Measurements from ENCODE around the gene DNMBP. TPM values are rescaled to one million over a fixed set of nuclear protein-coding genes. Genes with fewer than 3 reads are reported as not detected.
"Not testable (repeated sequence)": the region's sequence is repeated elsewhere in the genome, so short reads cannot be mapped to it uniquely, and the experiment has no call there.

Gene DNMBP
- total and polyA plus RNA-seq, 4 experiments from 2014 or later = 1.4 to 4.0 (median 3.8) TPM; not detected in 1

GRCh38 chr10:99996671-99997648 lies 12.8 kb downstream of the DNMBP start:
- intact Hi-C loops (cut with micrococcal nuclease) = no loop called here
- Mint-ChIP-seq H3K27me3 (no peaks in the 10 kb centered on the region), H3K9me3 (no peaks in the 10 kb centered on the region), H3K4me1 (peaks cover 10 to 21% (median 16%) of the 10 kb centered on the region in 4 donors), H3K4me3 (no peak overlapping the region), H3K27ac (no peak overlapping the region), H3K36me3 (peaks cover 0 to 9% of the 10 kb centered on the region in 2 donors)
- Histone ChIP-seq H3K4me3 (ENCODE audit: low read length in 2 of 2) (no peak overlapping the region), H3K27me3 (ENCODE audit: insufficient read depth, low read length) (no peaks in the 10 kb centered on the region), H3K9me3 (ENCODE audit: control insufficient read depth in 1 of 2, low read length in 2 of 2) (no peaks in the 10 kb centered on the region), H3K27ac (ENCODE audit: low read depth, low read length) (no peak overlapping the region), H3K4me1 (ENCODE audit: insufficient read depth, low read length) (peaks cover 15% of the 10 kb centered on the region), H3K36me3 (ENCODE audit: insufficient read depth, low read length) (no peaks in the 10 kb centered on the region)
- ChIA-PET POLR2A (ENCODE audit: partially characterized antibody) (no interaction called here), CTCF (ENCODE audit: partially characterized antibody) (interaction anchor here (0.7 to 1.1 kb wide), 3 partner anchors 12 to 151 kb away, joined by 3 to 4 read pairs (median 3); partner anchors contain the start of gene DNMBP)
- no peak for DNase-seq

GRCh38 chr10:99995713-99996112 lies 14.0 kb downstream of the DNMBP start:
- Histone ChIP-seq H3K4me3 (ENCODE audit: low read length in 2 of 2) (no peak overlapping the region), H3K36me3 (ENCODE audit: insufficient read depth, low read length) (no peaks in the 10 kb centered on the region), H3K9me3 (ENCODE audit: control insufficient read depth in 1 of 2, low read length in 2 of 2) (no peaks in the 10 kb centered on the region), H3K27ac (ENCODE audit: low read depth, low read length) (no peak overlapping the region), H3K27me3 (ENCODE audit: insufficient read depth, low read length) (no peaks in the 10 kb centered on the region), H3K4me1 (ENCODE audit: insufficient read depth, low read length) (peaks cover 15% of the 10 kb centered on the region)
- ChIA-PET POLR2A (ENCODE audit: partially characterized antibody) (no interaction called here), CTCF (ENCODE audit: partially characterized antibody) (no interaction called here)
- no peak overlapping the region for H3K27ac Mint-ChIP-seq
- H3K27me3 Mint-ChIP-seq = no peaks in the 10 kb centered on the region
- no peak overlapping the region for H3K4me3 Mint-ChIP-seq
- no peaks in the 10 kb centered on the region for H3K9me3 Mint-ChIP-seq
- intact Hi-C loops (cut with micrococcal nuclease) = no loop called here
- peaks cover 10 to 21% (median 16%) of the 10 kb centered on the region in 4 donors for H3K4me1 Mint-ChIP-seq
- no peak for DNase-seq
- H3K36me3 Mint-ChIP-seq = peaks cover 0 to 9% of the 10 kb centered on the region in 2 donors

DNA sequence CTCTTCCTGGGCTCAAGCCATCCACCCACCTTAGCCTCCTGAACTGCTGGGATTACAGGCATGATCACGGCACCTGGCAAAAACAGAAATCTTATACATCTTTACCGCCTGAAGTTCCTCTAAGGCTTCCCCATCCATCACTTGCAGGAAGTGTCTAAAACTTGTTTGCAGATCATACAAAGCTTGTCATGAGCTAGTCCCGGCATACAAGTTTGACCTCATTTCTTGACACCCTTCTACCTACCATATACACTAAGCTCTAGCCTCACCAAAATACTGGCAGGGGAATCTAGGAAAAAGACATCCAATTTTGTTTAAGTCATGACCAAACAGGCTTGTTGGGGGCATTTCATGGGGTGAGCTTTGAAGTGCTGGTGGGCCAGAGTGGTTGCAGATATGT lies 14.5 kb downstream of the DNMBP start:
- peaks cover 10 to 21% (median 16%) of the 10 kb centered on the region in 4 donors for H3K4me1 Mint-ChIP-seq
- H3K27ac ChIP-seq (ENCODE audit: low read depth, low read length) = no peak overlapping the region
- no peaks in the 10 kb centered on the region for H3K27me3 Mint-ChIP-seq
- POLR2A ChIA-PET (ENCODE audit: partially characterized antibody) = no interaction called here
- H3K4me1 ChIP-seq (ENCODE audit: insufficient read depth, low read length) = peaks cover 15% of the 10 kb centered on the region
- H3K4me3 Mint-ChIP-seq = peak overlapping the region in 2 of 8 donors; percentile 19 to 51
- H3K27ac Mint-ChIP-seq = no peak overlapping the region
- no peak overlapping the region for H3K4me3 ChIP-seq (ENCODE audit: low read length in 2 of 2)
- no peaks in the 10 kb centered on the region for H3K9me3 ChIP-seq (ENCODE audit: control insufficient read depth in 1 of 2, low read length in 2 of 2)
- H3K36me3 Mint-ChIP-seq = peaks cover 0 to 9% of the 10 kb centered on the region in 2 donors
- intact Hi-C loops (cut with micrococcal nuclease) = no loop called here
- H3K9me3 Mint-ChIP-seq = no peaks in the 10 kb centered on the region
- no peaks in the 10 kb centered on the region for H3K36me3 ChIP-seq (ENCODE audit: insufficient read depth, low read length)
- CTCF ChIA-PET (ENCODE audit: partially characterized antibody) = interaction anchor here (1.3 to 2.1 kb wide), 2 partner anchors 14 to 149 kb away, joined by 4 to 8 read pairs; partner anchors contain the start of gene DNMBP
- no peak for DNase-seq
- H3K27me3 ChIP-seq (ENCODE audit: insufficient read depth, low read length) = no peaks in the 10 kb centered on the region

DNA sequence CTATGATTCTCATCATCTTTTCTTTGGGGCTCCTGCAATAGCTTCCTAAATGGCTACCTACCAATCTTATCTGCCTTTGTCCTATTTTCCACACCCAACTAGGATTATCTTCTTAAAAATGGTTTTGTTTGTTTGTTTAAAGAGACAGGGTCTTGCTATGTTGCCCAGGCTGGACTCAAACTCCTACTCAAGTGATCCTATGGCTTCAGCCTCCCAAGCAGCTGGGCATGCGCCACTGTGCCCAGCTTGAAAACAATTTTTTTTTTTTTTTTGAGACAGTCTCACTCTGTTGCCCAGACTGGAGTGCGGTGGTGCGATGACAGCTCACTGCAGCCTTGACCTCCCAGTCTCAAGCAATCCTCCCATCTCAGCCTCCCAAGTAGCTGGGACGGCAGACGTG lies 14.9 kb downstream of the DNMBP start:
- POLR2A ChIA-PET (ENCODE audit: partially characterized antibody) = no interaction called here
- Histone ChIP-seq H3K27me3 (ENCODE audit: insufficient read depth, low read length) (no peaks in the 10 kb centered on the region), H3K36me3 (ENCODE audit: insufficient read depth, low read length) (no peaks in the 10 kb centered on the region), H3K9me3 (ENCODE audit: control insufficient read depth in 1 of 2, low read length in 2 of 2) (no peaks in the 10 kb centered on the region), H3K4me3 (ENCODE audit: low read length in 2 of 2) (no peak overlapping the region), H3K4me1 (ENCODE audit: insufficient read depth, low read length) (peaks cover 15% of the 10 kb centered on the region), H3K27ac (ENCODE audit: low read depth, low read length) (no peak overlapping the region)
- Mint-ChIP-seq H3K27ac (peak overlapping the region in 2 of 7 donors; percentile 23 to 88), H3K27me3 (no peaks in the 10 kb centered on the region), H3K4me1 (peaks cover 10 to 21% (median 16%) of the 10 kb centered on the region in 4 donors), H3K4me3 (no peak overlapping the region), H3K9me3 (no peaks in the 10 kb centered on the region), H3K36me3 (peaks cover 0 to 6% of the 10 kb centered on the region in 2 donors)
- intact Hi-C loops (cut with micrococcal nuclease) = no loop called here
- no peak for DNase-seq
- CTCF ChIA-PET (ENCODE audit: partially characterized antibody) = interaction anchor here (1.3 to 2.1 kb wide), 2 partner anchors 14 to 149 kb away, joined by 4 to 8 read pairs; partner anchors contain the start of gene DNMBP

DNA sequence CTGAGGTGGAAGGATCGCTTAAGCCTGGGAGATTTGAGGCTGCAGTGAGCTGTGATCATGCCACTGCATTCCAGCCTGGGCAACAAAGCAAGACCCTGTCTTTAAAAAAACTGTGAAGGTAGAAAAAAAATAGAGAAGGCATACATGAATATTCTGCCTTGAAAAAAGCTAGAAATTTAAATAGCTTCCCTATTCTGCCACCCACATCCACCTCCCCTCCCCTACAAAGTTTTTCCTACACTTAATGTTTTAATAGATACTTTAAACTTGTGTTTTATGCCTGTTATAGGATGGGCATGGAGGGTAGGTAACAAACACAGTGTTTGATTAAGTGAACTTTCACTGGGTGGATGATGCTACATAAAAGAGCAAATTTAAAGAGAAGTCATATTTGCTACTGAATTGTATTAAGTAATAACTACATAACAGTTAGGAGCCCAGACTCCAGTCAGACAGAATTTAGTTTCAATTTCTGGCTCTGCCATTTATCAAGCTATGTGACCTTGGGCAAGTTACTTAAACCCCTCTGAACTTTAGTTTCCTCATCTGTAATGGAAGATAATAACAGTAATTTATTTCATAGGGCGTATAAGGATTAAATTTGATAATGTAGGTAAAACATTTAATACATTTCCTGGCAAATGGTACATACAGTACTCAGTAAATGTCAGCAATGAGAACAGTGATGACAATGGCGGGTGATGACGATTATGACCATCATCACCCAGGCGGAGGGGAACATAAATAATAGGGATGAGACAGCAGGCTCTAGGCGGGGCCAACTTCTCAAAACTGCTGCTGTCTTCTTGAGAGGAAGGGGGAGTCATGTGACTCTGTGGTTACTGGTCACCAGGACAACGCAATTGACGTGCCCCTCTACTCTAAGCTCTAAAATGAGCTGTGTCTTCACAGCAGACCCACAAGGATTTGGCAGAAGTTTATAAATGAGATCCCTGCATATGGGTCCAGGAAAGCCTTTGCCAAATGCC lies 15.8 kb downstream of the DNMBP start:
- Histone ChIP-seq H3K9me3 (ENCODE audit: control insufficient read depth in 1 of 2, low read length in 2 of 2) (no peaks in the 10 kb centered on the region), H3K4me1 (ENCODE audit: insufficient read depth, low read length) (peaks cover 15% of the 10 kb centered on the region), H3K4me3 (ENCODE audit: low read length in 2 of 2) (no peak overlapping the region), H3K27me3 (ENCODE audit: insufficient read depth, low read length) (no peaks in the 10 kb centered on the region), H3K27ac (ENCODE audit: low read depth, low read length) (no peak overlapping the region), H3K36me3 (ENCODE audit: insufficient read depth, low read length) (no peaks in the 10 kb centered on the region)
- Mint-ChIP-seq H3K27ac (peak overlapping the region in 4 of 7 donors; percentile 9 to 57 (median 34)), H3K9me3 (no peaks in the 10 kb centered on the region), H3K36me3 (peaks cover 0 to 6% of the 10 kb centered on the region in 2 donors), H3K4me1 (peaks cover 10 to 21% (median 16%) of the 10 kb centered on the region in 4 donors), H3K4me3 (peak overlapping the region in 4 of 8 donors; percentile 32 to 57 (median 41)), H3K27me3 (no peaks in the 10 kb centered on the region)
- ChIA-PET POLR2A (ENCODE audit: partially characterized antibody) (no interaction called here), CTCF (ENCODE audit: partially characterized antibody) (interaction anchor here (1.3 to 2.1 kb wide), 3 partner anchors 15 to 148 kb away, joined by 3 to 8 read pairs (median 4); partner anchors contain the start of gene DNMBP)
- peak; percentile 28 to 65 (median 41) for DNase-seq
- intact Hi-C loops (cut with micrococcal nuclease) = no loop called here

DNA sequence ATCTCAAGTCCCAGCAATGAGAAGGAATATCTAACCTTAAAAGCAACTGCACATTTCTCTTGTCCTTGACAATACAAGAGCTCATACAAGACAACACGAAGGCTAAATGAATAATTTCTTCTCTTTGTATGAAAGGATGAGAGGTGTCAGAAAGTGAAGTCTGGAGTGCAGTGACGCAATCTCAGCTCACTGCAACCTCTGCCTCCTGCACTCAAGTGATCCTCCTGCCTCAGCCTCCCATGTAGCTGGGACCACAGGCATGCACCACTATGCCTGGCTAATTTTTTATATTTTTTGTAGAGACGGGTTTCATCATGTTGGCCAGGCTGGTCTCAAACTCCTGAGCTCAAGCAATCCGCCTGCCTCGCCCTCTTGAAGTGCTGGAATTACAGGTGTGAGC lies 24.1 kb downstream of the DNMBP start:
- H3K4me3 Mint-ChIP-seq; H3K9me3 ChIP-seq (ENCODE audit: control insufficient read depth in 1 of 2, low read length in 2 of 2); H3K27ac ChIP-seq (ENCODE audit: low read depth, low read length); DNase-seq; H3K4me3 ChIP-seq (ENCODE audit: low read length in 2 of 2); H3K4me1 ChIP-seq (ENCODE audit: insufficient read depth, low read length); CTCF ChIA-PET (ENCODE audit: partially characterized antibody); POLR2A ChIA-PET (ENCODE audit: partially characterized antibody); H3K9me3 Mint-ChIP-seq; H3K27ac Mint-ChIP-seq; H3K36me3 Mint-ChIP-seq; H3K27me3 ChIP-seq (ENCODE audit: insufficient read depth, low read length); intact Hi-C loops (cut with micrococcal nuclease); H3K4me1 Mint-ChIP-seq; H3K36me3 ChIP-seq (ENCODE audit: insufficient read depth, low read length); H3K27me3 Mint-ChIP-seq: not testable (repeated sequence)

All from CD4-positive, alpha-beta memory T cell (primary cell).